HG02623 (cell line): ENCODE results near the gene CDK2AP2.
"Not testable (repeated sequence)": the region's sequence is repeated elsewhere in the genome, so short reads cannot be mapped to it uniquely, and the experiment has no call there.

Experiments used
- ATAC-seq: cut with Tn5 transposase; IDR thresholded peaks from one replicate; pipeline ENCODE4 v1.9.1; 2021; ENCODE audit warnings: moderate library complexity; ENCODE audit not compliant: unreplicated experiment

The CDK2AP2 gene

GRCh38 chr11:67491276-67492068 is 16.5 kb downstream of the CDK2AP2 start:
- ATAC-seq = no peak

GRCh38 chr11:67490727-67491065 is 17.3 kb downstream of the CDK2AP2 start:
- ATAC-seq = no peak

- no peak for ATAC-seq
Observed at GRCh38 chr11:67489885-67490726, 17.9 kb downstream of the CDK2AP2 start.

GRCh38 chr11:67489203-67489884 is 18.6 kb downstream of the CDK2AP2 start:
- ATAC-seq = no peak

- no peak for ATAC-seq
Observed at GRCh38 chr11:67486481-67487195, 21.3 kb downstream of the CDK2AP2 start.

GRCh38 chr11:67485873-67486361 is 22.0 kb downstream of the CDK2AP2 start:
- not testable (repeated sequence) for ATAC-seq

GRCh38 chr11:67484847-67485311 is 23.1 kb downstream of the CDK2AP2 start:
- no peak for ATAC-seq

- no peak for ATAC-seq
Observed at GRCh38 chr11:67483831-67484665, 23.9 kb downstream of the CDK2AP2 start.

- ATAC-seq = peak; percentile 64
Observed at GRCh38 chr11:67482827-67483798, 24.8 kb downstream of the CDK2AP2 start, which contains the start of gene AIP. AIP (plus strand) TSS chr11:67483026; CDS start chr11:67483159, 133 bp downstream.

GRCh38 chr11:67482275-67482826 is 25.6 kb downstream of the CDK2AP2 start:
- no peak for ATAC-seq

GRCh38 chr11:67477344-67478050 is 30.5 kb downstream of the CDK2AP2 start:
- ATAC-seq = not testable (repeated sequence)

GRCh38 chr11:67476692-67477091 is 31.3 kb downstream of the CDK2AP2 start:
- not testable (repeated sequence) for ATAC-seq

- no peak for ATAC-seq
Observed at GRCh38 chr11:67472882-67473281, 35.1 kb downstream of the CDK2AP2 start.

GRCh38 chr11:67470337-67471002 is 37.5 kb downstream of the CDK2AP2 start:
- ATAC-seq = no peak

GRCh38 chr11:67469508-67469811 is 38.5 kb downstream of the CDK2AP2 start:
- ATAC-seq = no peak

GRCh38 chr11:67468759-67469507 is 39.0 kb downstream of the CDK2AP2 start, which contains the start of gene TMEM134:
TMEM134 (minus strand) TSS chr11:67469251; CDS start chr11:67469192, 59 bp downstream.
- peak; percentile 52 for ATAC-seq
